ENCODE data around the gene EEF1A1.

The EEF1A1 gene

DNA sequence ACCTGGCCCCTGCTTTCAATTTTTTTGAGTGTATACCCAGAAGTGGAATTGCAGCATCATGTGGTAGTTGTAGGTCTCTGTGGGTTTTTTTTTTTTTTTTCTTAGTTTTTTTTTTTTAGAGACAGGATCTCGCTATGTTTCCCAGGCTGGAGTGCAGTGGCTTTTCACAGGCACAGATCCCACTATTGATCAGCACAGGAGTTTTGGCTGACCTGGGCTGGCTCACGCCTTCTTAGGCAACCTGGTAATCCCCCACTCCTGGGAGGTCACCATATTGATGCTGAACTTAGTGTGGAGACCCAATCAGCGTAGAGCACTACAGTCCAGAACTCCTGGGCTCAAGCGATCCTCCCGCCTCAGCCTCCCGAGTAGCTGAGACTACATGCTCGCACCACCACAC lies 33.4 kb downstream of the EEF1A1 start:
- Histone ChIP-seq H3K27me3 (ENCODE audit: insufficient read depth, poor library complexity, severe bottlenecking) (no peaks in the 10 kb centered on the region), H3K4me3 (replicated peaks; ENCODE audit: insufficient read depth, low read length) (no peak overlapping the region), H3K27ac (replicated peaks) (no peak overlapping the region)
- TF ChIP-seq, protein P1, sequence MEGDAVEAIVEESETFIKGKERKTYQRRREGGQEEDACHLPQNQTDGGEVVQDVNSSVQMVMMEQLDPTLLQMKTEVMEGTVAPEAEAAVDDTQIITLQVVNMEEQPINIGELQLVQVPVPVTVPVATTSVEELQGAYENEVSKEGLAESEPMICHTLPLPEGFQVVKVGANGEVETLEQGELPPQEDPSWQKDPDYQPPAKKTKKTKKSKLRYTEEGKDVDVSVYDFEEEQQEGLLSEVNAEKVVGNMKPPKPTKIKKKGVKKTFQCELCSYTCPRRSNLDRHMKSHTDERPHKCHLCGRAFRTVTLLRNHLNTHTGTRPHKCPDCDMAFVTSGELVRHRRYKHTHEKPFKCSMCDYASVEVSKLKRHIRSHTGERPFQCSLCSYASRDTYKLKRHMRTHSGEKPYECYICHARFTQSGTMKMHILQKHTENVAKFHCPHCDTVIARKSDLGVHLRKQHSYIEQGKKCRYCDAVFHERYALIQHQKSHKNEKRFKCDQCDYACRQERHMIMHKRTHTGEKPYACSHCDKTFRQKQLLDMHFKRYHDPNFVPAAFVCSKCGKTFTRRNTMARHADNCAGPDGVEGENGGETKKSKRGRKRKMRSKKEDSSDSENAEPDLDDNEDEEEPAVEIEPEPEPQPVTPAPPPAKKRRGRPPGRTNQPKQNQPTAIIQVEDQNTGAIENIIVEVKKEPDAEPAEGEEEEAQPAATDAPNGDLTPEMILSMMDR (IDR thresholded peaks at IDR 0.05; ENCODE audit: insufficient read depth, low read length), result no peak
- TF ChIP-seq POLR2AphosphoS5 (IDR thresholded peaks at IDR 0.05; ENCODE audit: low read depth), result no peak
- no peak for TF ChIP-seq GABPA (IDR thresholded peaks at IDR 0.05; ENCODE audit: low read depth)
- TF ChIP-seq, protein P2, sequence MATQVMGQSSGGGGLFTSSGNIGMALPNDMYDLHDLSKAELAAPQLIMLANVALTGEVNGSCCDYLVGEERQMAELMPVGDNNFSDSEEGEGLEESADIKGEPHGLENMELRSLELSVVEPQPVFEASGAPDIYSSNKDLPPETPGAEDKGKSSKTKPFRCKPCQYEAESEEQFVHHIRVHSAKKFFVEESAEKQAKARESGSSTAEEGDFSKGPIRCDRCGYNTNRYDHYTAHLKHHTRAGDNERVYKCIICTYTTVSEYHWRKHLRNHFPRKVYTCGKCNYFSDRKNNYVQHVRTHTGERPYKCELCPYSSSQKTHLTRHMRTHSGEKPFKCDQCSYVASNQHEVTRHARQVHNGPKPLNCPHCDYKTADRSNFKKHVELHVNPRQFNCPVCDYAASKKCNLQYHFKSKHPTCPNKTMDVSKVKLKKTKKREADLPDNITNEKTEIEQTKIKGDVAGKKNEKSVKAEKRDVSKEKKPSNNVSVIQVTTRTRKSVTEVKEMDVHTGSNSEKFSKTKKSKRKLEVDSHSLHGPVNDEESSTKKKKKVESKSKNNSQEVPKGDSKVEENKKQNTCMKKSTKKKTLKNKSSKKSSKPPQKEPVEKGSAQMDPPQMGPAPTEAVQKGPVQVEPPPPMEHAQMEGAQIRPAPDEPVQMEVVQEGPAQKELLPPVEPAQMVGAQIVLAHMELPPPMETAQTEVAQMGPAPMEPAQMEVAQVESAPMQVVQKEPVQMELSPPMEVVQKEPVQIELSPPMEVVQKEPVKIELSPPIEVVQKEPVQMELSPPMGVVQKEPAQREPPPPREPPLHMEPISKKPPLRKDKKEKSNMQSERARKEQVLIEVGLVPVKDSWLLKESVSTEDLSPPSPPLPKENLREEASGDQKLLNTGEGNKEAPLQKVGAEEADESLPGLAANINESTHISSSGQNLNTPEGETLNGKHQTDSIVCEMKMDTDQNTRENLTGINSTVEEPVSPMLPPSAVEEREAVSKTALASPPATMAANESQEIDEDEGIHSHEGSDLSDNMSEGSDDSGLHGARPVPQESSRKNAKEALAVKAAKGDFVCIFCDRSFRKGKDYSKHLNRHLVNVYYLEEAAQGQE (IDR thresholded peaks at IDR 0.05; ENCODE audit: insufficient replicate concordance, low read depth), result no peak
- no peak for TF ChIP-seq SPI1 (IDR thresholded peaks at IDR 0.05; ENCODE audit: borderline replicate concordance, low read depth)
- DNase-seq (ENCODE audit: low read depth in 1 of 2, low spot score in 1 of 2), result no peak

GRCh38 chr6:73484438-73484837 lies 36.4 kb downstream of the EEF1A1 start:
- H3K27ac ChIP-seq (replicated peaks), result no peak overlapping the region
- DNase-seq (ENCODE audit: low read depth in 1 of 2, low spot score in 1 of 2), result no peak
- no peak overlapping the region for H3K4me3 ChIP-seq (replicated peaks; ENCODE audit: insufficient read depth, low read length)
- TF ChIP-seq GABPA (IDR thresholded peaks at IDR 0.05; ENCODE audit: low read depth) (no peak), SPI1 (IDR thresholded peaks at IDR 0.05; ENCODE audit: borderline replicate concordance, low read depth) (no peak), POLR2AphosphoS5 (IDR thresholded peaks at IDR 0.05; ENCODE audit: low read depth) (no peak)
- TF ChIP-seq, protein P2 (IDR thresholded peaks at IDR 0.05; ENCODE audit: insufficient replicate concordance, low read depth), result no peak
- TF ChIP-seq, protein P1 (IDR thresholded peaks at IDR 0.05; ENCODE audit: insufficient read depth, low read length), result no peak
- H3K27me3 ChIP-seq (ENCODE audit: insufficient read depth, poor library complexity, severe bottlenecking), result no peaks in the 10 kb centered on the region

GRCh38 chr6:73481969-73482368 lies 38.9 kb downstream of the EEF1A1 start:
- H3K4me3 ChIP-seq (replicated peaks; ENCODE audit: insufficient read depth, low read length), result no peak overlapping the region
- no peaks in the 10 kb centered on the region for H3K27me3 ChIP-seq (ENCODE audit: insufficient read depth, poor library complexity, severe bottlenecking)
- H3K27ac ChIP-seq (replicated peaks), result no peak overlapping the region
- no peak for DNase-seq (ENCODE audit: low read depth in 1 of 2, low spot score in 1 of 2)
- TF ChIP-seq, protein P1 (IDR thresholded peaks at IDR 0.05; ENCODE audit: insufficient read depth, low read length), result no peak
- TF ChIP-seq GABPA (IDR thresholded peaks at IDR 0.05; ENCODE audit: low read depth), result no peak
- no peak for TF ChIP-seq SPI1 (IDR thresholded peaks at IDR 0.05; ENCODE audit: borderline replicate concordance, low read depth)
- TF ChIP-seq, protein P2 (IDR thresholded peaks at IDR 0.05; ENCODE audit: insufficient replicate concordance, low read depth), result no peak
- TF ChIP-seq POLR2AphosphoS5 (IDR thresholded peaks at IDR 0.05; ENCODE audit: low read depth), result no peak

Data from HL-60 (cell line).